ENCODE results near the gene APOL6.

The APOL6 gene

GRCh38 chr22:35638410-35638809, 9.8 kb upstream of the APOL6 start:
- Mint-ChIP-seq H3K36me3 (ENCODE audit: low read depth) (no peaks in the 10 kb centered on the region), H3K27ac (no peak overlapping the region)

GRCh38 chr22:35641494-35642120, 6.6 kb upstream of the APOL6 start:
- Mint-ChIP-seq H3K9me3 (no peaks in the 10 kb centered on the region), H3K27ac (no peak overlapping the region), H3K36me3 (ENCODE audit: low read depth) (no peaks in the 10 kb centered on the region), H3K27me3 (no peaks in the 10 kb centered on the region), H3K4me1 (peaks cover 9% of the 10 kb centered on the region), H3K4me3 (no peak overlapping the region)
- DNase-seq (no peak), ATAC-seq (no peak)

More at GRCh38 chr22:35638410-35638809, 9.8 kb upstream of the APOL6 start:
- no peaks in the 10 kb centered on the region for H3K9me3 Mint-ChIP-seq
- DNase-seq (no peak), ATAC-seq (no peak)
- H3K4me1 Mint-ChIP-seq = peaks cover 10% of the 10 kb centered on the region
- no peak overlapping the region for H3K4me3 Mint-ChIP-seq
- H3K27me3 Mint-ChIP-seq = peaks cover 1% of the 10 kb centered on the region

- Mint-ChIP-seq H3K27ac (no peak overlapping the region), H3K9me3 (no peaks in the 10 kb centered on the region), H3K36me3 (ENCODE audit: low read depth) (no peaks in the 10 kb centered on the region), H3K4me1 (peaks cover 14% of the 10 kb centered on the region), H3K27me3 (no peaks in the 10 kb centered on the region), H3K4me3 (no peak overlapping the region)
- DNase-seq (no peak), ATAC-seq (no peak)
Observed at GRCh38 chr22:35642305-35642741, 5.9 kb upstream of the APOL6 start.

GRCh38 chr22:35643991-35644390, 4.3 kb upstream of the APOL6 start:
- Mint-ChIP-seq H3K4me3 (no peak overlapping the region), H3K9me3 (no peaks in the 10 kb centered on the region), H3K27me3 (no peaks in the 10 kb centered on the region), H3K4me1 (peaks cover 22% of the 10 kb centered on the region), H3K27ac (no peak overlapping the region), H3K36me3 (ENCODE audit: low read depth) (peaks cover 3% of the 10 kb centered on the region)
- ATAC-seq (no peak), DNase-seq (no peak)

- Mint-ChIP-seq H3K27ac (no peak overlapping the region), H3K4me3 (no peak overlapping the region), H3K4me1 (peaks cover 37% of the 10 kb centered on the region), H3K9me3 (no peaks in the 10 kb centered on the region), H3K36me3 (ENCODE audit: low read depth) (peaks cover 15% of the 10 kb centered on the region), H3K27me3 (no peaks in the 10 kb centered on the region)
- DNase-seq (no peak), ATAC-seq (no peak)
Observed at GRCh38 chr22:35645646-35646045, 2.6 kb upstream of the APOL6 start.

- no peaks in the 10 kb centered on the region for H3K9me3 Mint-ChIP-seq
- DNase-seq = no peak
- H3K27me3 Mint-ChIP-seq = no peaks in the 10 kb centered on the region
- peak overlapping the region; percentile 97 for H3K4me3 Mint-ChIP-seq
- peak overlapping the region; percentile 98 for H3K27ac Mint-ChIP-seq
- peaks cover 38% of the 10 kb centered on the region for H3K36me3 Mint-ChIP-seq (ENCODE audit: low read depth)
- H3K4me1 Mint-ChIP-seq = peaks cover 56% of the 10 kb centered on the region
- ATAC-seq = no peak
Observed at GRCh38 chr22:35649026-35649553, 844 bp downstream of the APOL6 start.

- DNase-seq (no peak), ATAC-seq (no peak)
- Mint-ChIP-seq H3K4me1 (peaks cover 58% of the 10 kb centered on the region), H3K9me3 (no peaks in the 10 kb centered on the region), H3K27me3 (no peaks in the 10 kb centered on the region), H3K4me3 (peak overlapping the region; percentile 97), H3K27ac (peak overlapping the region; percentile 98), H3K36me3 (ENCODE audit: low read depth) (peaks cover 40% of the 10 kb centered on the region)
Observed at GRCh38 chr22:35649636-35650250, 1.5 kb downstream of the APOL6 start.

GRCh38 chr22:35651085-35651484, 2.8 kb downstream of the APOL6 start:
- no peaks in the 10 kb centered on the region for H3K9me3 Mint-ChIP-seq
- peak overlapping the region; percentile 27 for H3K27ac Mint-ChIP-seq
- no peak for ATAC-seq
- H3K4me1 Mint-ChIP-seq = peaks cover 62% of the 10 kb centered on the region
- H3K4me3 Mint-ChIP-seq = peak overlapping the region; percentile 15
- H3K27me3 Mint-ChIP-seq = no peaks in the 10 kb centered on the region
- no peak for DNase-seq
- H3K36me3 Mint-ChIP-seq (ENCODE audit: low read depth) = peaks cover 49% of the 10 kb centered on the region

GRCh38 chr22:35653824-35654223, 5.6 kb downstream of the APOL6 start:
- Mint-ChIP-seq H3K36me3 (ENCODE audit: low read depth) (peaks cover 75% of the 10 kb centered on the region), H3K9me3 (peaks cover 5% of the 10 kb centered on the region), H3K27me3 (no peaks in the 10 kb centered on the region), H3K27ac (peak overlapping the region; percentile 33), H3K4me3 (no peak overlapping the region), H3K4me1 (peaks cover 70% of the 10 kb centered on the region)
- ATAC-seq (no peak), DNase-seq (no peak)

GRCh38 chr22:35656284-35656752, 8.1 kb downstream of the APOL6 start:
- Mint-ChIP-seq H3K4me1 (peaks cover 71% of the 10 kb centered on the region), H3K4me3 (no peak overlapping the region), H3K27me3 (no peaks in the 10 kb centered on the region), H3K27ac (peak overlapping the region; percentile 5), H3K9me3 (peaks cover 11% of the 10 kb centered on the region), H3K36me3 (ENCODE audit: low read depth) (peaks cover 80% of the 10 kb centered on the region)
- DNase-seq = no peak
- no peak for ATAC-seq

- ATAC-seq (no peak), DNase-seq (no peak)
- Mint-ChIP-seq H3K27me3 (no peaks in the 10 kb centered on the region), H3K27ac (peak overlapping the region; percentile 86), H3K36me3 (ENCODE audit: low read depth) (peaks cover 86% of the 10 kb centered on the region), H3K4me1 (peaks cover 77% of the 10 kb centered on the region), H3K4me3 (no peak overlapping the region), H3K9me3 (peaks cover 11% of the 10 kb centered on the region)
Observed at GRCh38 chr22:35657571-35658312, 9.5 kb downstream of the APOL6 start.

GRCh38 chr22:35660291-35661127, 12.3 kb downstream of the APOL6 start:
- DNase-seq = no peak
- Mint-ChIP-seq H3K27me3 (no peaks in the 10 kb centered on the region), H3K36me3 (ENCODE audit: low read depth) (peaks cover 91% of the 10 kb centered on the region), H3K27ac (peak overlapping the region; percentile 86), H3K4me1 (peaks cover 68% of the 10 kb centered on the region), H3K4me3 (peak overlapping the region; percentile 29), H3K9me3 (peaks cover 18% of the 10 kb centered on the region)
- ATAC-seq = peak; percentile 81

GRCh38 chr22:35661464-35661863, 13.2 kb downstream of the APOL6 start:
- peaks cover 68% of the 10 kb centered on the region for H3K4me1 Mint-ChIP-seq
- no peak for DNase-seq
- H3K27me3 Mint-ChIP-seq = no peaks in the 10 kb centered on the region
- H3K36me3 Mint-ChIP-seq (ENCODE audit: low read depth) = peaks cover 85% of the 10 kb centered on the region
- peaks cover 18% of the 10 kb centered on the region for H3K9me3 Mint-ChIP-seq
- H3K4me3 Mint-ChIP-seq = no peak overlapping the region
- H3K27ac Mint-ChIP-seq = peak overlapping the region; percentile 11
- peak; percentile 57 for ATAC-seq

GRCh38 chr22:35662914-35663313, 14.7 kb downstream of the APOL6 start:
- Mint-ChIP-seq H3K4me1 (peaks cover 59% of the 10 kb centered on the region), H3K36me3 (ENCODE audit: low read depth) (peaks cover 85% of the 10 kb centered on the region), H3K9me3 (peaks cover 26% of the 10 kb centered on the region), H3K27me3 (no peaks in the 10 kb centered on the region), H3K4me3 (no peak overlapping the region), H3K27ac (peak overlapping the region; percentile 84)
- DNase-seq = no peak
- ATAC-seq = no peak
